Caco-2 (cell line): ENCODE measurements around the gene CCDC9. TPM values are rescaled to one million over a fixed set of nuclear protein-coding genes. Genes with fewer than 3 reads are reported as not detected.
A peak's percentile ranks its signal among the peaks of the same experiment; 100 is the strongest.

Source experiments
- BruUV-seq: library from RNA; stranded (reverse); fragments of 400-500 nt; replicated peaks from 2 replicates; lab custom pipeline; 2021; lab: Mats Ljungman, UMichigan
- CTCF ChIA-PET: fragments of 300-600 bp; sonication (Branson Sonifier 250); formaldehyde crosslinking; loops from one replicate; lab custom pipeline; 2022; ENCODE audit warnings: antibody characterized with exemption; lab: Charles Lee
- POLR2A ChIA-PET: fragments of 300-600 bp; sonication (Branson Sonifier 250); formaldehyde crosslinking; loops from one replicate; lab custom pipeline; 2022; ENCODE audit warnings: antibody characterized with exemption; lab: Charles Lee
- DNase-seq, 2 experiments: peaks; one replicate each; pipeline versions ENCODE4 v3.0.0 to v3.0.0-alpha.2; 2020 to 2022
- H3K27me3 ChIP-seq: replicated peaks from 2 replicates; pipeline ENCODE4 v1.6.0; 2011; ENCODE audit warnings: low read length; ENCODE audit not compliant: control insufficient read depth, insufficient read depth
- H3K36me3 ChIP-seq: 2 replicates; pipeline ENCODE4 v1.5.1; 2011; ENCODE audit warnings: low read length; ENCODE audit not compliant: control insufficient read depth, insufficient read depth
- H3K4me1 ChIP-seq: fragments of 250-450 bp; sonication (Bioruptor Pico); 2 replicates; pipeline ENCODE4 v1.5.1; 2020; ENCODE audit warnings: mild to moderate bottlenecking
- H3K4me3 ChIP-seq: 2 replicates; pipeline ENCODE4 v1.5.1; 2011; ENCODE audit warnings: low read depth, mild to moderate bottlenecking, control low read depth, low read length
- H3K9me3 ChIP-seq: fragments of 250-450 bp; sonication (Bioruptor Pico); 2 replicates; pipeline ENCODE4 v1.5.1; 2020; ENCODE audit warnings: mild to moderate bottlenecking, moderate library complexity
- H3K27ac Mint-ChIP-seq: one replicate; pipeline ENCODE4 v1.8.0; 2022; ENCODE audit warnings: mixed read lengths; ENCODE audit not compliant: unreplicated experiment
- H3K27me3 Mint-ChIP-seq: one replicate; pipeline ENCODE4 v1.8.0; 2022; ENCODE audit warnings: mixed read lengths; ENCODE audit not compliant: insufficient read depth, unreplicated experiment
- H3K36me3 Mint-ChIP-seq: one replicate; pipeline ENCODE4 v1.8.0; 2022; ENCODE audit warnings: mild to moderate bottlenecking, mixed read lengths; ENCODE audit not compliant: insufficient read depth, unreplicated experiment
- H3K4me1 Mint-ChIP-seq: one replicate; pipeline ENCODE4 v1.8.0; 2022; ENCODE audit warnings: low read depth, mixed read lengths; ENCODE audit not compliant: unreplicated experiment
- H3K4me3 Mint-ChIP-seq: one replicate; pipeline ENCODE4 v1.8.0; 2022; ENCODE audit warnings: mild to moderate bottlenecking, moderate library complexity, mixed read lengths; ENCODE audit not compliant: unreplicated experiment
- H3K9me3 Mint-ChIP-seq: one replicate; pipeline ENCODE4 v1.8.0; 2022; ENCODE audit warnings: mixed read lengths; ENCODE audit not compliant: unreplicated experiment
- intact Hi-C: fragments of 100-400 bp; cut with micrococcal nuclease; formaldehyde crosslinking; loops from one replicate; pipeline ENCODE4 v1.10.0; 2022; ENCODE audit not compliant: unreplicated experiment
- total RNA-seq: library from RNA; stranded (reverse); gene quantifications from 2 replicates; pipeline ENCODE4 v1.2.3, GENCODE V29; 2022
- TF ChIP-seq, protein P1 (sequence below), 2 experiments: fragments of 200-600 bp in 1 of 2; IDR thresholded peaks; 1 replicate in 1 of 2; 2 replicates in 1 of 2; pipeline versions ENCODE4 v1.5.1 to v1.8.0; 2011 to 2022; ENCODE audit warnings: antibody characterized with exemption in 1 of 2, control low read depth in 1 of 2, inconsistent platforms in 1 of 2, low read depth in 1 of 2, low read length in 1 of 2, mild to moderate bottlenecking in 1 of 2, moderate library complexity in 1 of 2; ENCODE audit not compliant: insufficient read depth in 1 of 2, severe bottlenecking in 1 of 2, unreplicated experiment in 1 of 2

The CCDC9 gene
- total RNA-seq, 1 experiment from 2014 or later, result 43.1 TPM

DNA sequence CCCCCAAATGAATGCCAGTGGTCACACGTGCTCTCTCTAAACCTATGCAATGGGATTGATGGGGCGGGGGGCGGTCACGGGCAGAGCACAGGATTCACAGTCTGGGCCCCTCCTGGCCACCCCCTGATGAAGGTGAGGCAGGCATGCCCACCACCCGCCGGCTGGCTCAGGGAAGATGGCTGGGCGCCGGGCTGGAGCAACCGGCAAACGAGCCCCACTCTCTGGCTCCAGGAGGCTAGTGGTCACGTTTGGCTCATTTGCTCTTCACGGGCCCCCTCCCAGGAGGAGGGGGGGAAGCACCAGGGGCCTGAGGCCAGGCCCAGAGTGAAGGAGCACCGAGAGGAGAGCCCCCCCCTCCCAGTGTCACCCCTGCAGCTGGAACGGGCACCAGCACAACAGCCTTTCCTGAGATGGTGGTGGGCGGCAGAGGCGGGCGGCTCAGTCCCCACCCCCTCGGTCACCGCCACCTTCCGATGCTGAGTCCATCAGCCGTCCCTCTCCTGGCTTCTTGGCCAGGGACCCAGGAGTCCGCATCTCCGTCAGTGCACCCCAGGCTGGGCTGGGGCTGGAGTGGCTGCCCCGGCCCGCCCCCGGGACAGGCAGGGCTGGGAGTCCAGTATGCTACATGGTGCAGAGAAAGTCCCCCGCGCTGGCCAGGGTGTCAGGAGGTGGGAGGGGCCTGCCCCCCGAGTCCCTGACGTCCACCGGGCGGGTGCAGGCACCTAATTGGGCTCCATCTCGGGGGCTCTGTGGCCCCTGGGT lies 35.1 kb upstream of the CCDC9 start:
- Mint-ChIP-seq H3K4me3 (no peak overlapping the region), H3K27ac (no peak overlapping the region), H3K27me3 (no peaks in the 10 kb centered on the region), H3K9me3 (no peaks in the 10 kb centered on the region), H3K4me1 (peaks cover 6% of the 10 kb centered on the region), H3K36me3 (peaks cover 29% of the 10 kb centered on the region)
- Histone ChIP-seq H3K27me3 (no peaks in the 10 kb centered on the region), H3K4me3 (no peak overlapping the region), H3K4me1 (peaks cover 5% of the 10 kb centered on the region), H3K9me3 (no peaks in the 10 kb centered on the region), H3K36me3 (peaks cover 2% of the 10 kb centered on the region; the same call in 1 of the 2 replicates)
- no peak for DNase-seq
- CTCF ChIA-PET, result no interaction called here
- BruUV-seq, result no TSS peak
- TF ChIP-seq, protein P1, sequence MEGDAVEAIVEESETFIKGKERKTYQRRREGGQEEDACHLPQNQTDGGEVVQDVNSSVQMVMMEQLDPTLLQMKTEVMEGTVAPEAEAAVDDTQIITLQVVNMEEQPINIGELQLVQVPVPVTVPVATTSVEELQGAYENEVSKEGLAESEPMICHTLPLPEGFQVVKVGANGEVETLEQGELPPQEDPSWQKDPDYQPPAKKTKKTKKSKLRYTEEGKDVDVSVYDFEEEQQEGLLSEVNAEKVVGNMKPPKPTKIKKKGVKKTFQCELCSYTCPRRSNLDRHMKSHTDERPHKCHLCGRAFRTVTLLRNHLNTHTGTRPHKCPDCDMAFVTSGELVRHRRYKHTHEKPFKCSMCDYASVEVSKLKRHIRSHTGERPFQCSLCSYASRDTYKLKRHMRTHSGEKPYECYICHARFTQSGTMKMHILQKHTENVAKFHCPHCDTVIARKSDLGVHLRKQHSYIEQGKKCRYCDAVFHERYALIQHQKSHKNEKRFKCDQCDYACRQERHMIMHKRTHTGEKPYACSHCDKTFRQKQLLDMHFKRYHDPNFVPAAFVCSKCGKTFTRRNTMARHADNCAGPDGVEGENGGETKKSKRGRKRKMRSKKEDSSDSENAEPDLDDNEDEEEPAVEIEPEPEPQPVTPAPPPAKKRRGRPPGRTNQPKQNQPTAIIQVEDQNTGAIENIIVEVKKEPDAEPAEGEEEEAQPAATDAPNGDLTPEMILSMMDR (IDR thresholded peaks at IDR 0.05; ENCODE audit: insufficient read depth in 1 of 2, low read depth in 1 of 2, low read length in 1 of 2, severe bottlenecking in 1 of 2, unreplicated experiment in 1 of 2), result no peak
- intact Hi-C loops, result no loop called here
- POLR2A ChIA-PET, result no interaction called here

DNA sequence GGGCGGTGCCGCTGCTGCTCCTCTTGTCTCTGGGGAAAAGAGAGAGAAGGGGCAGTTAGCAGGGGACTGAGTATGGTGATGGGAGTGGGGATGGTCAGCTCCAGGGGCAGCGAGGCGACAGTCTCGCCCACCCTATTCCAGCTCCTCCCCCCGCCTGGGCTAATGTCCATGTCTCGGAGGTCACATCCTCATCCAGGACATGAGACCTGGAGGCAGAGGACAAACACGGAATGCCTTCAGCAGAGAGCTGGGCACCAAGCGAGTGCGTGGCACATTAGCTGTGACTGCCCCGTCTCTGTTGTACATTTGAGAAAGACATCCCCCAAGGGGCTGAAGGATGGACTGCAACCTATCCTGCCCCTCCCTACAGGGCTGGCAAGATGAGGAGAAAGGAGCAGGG lies 34.4 kb upstream of the CCDC9 start:
- Mint-ChIP-seq H3K36me3 (peaks cover 36% of the 10 kb centered on the region), H3K9me3 (no peaks in the 10 kb centered on the region), H3K27me3 (no peaks in the 10 kb centered on the region), H3K27ac (no peak overlapping the region), H3K4me1 (peaks cover 6% of the 10 kb centered on the region), H3K4me3 (no peak overlapping the region)
- H3K4me3 ChIP-seq, result no peak overlapping the region
- ChIA-PET POLR2A (no interaction called here), CTCF (no interaction called here)
- no TSS peak for BruUV-seq
- peaks cover 10% of the 10 kb centered on the region for H3K4me1 ChIP-seq
- DNase-seq, result no peak
- no peaks in the 10 kb centered on the region for H3K9me3 ChIP-seq
- intact Hi-C loops, result no loop called here
- TF ChIP-seq, protein P1 (IDR thresholded peaks at IDR 0.05; ENCODE audit: insufficient read depth in 1 of 2, low read depth in 1 of 2, low read length in 1 of 2, severe bottlenecking in 1 of 2, unreplicated experiment in 1 of 2), result no peak
- H3K27me3 ChIP-seq, result no peaks in the 10 kb centered on the region
- peaks cover 2% of the 10 kb centered on the region; the same call in 1 of the 2 replicates for H3K36me3 ChIP-seq

DNA sequence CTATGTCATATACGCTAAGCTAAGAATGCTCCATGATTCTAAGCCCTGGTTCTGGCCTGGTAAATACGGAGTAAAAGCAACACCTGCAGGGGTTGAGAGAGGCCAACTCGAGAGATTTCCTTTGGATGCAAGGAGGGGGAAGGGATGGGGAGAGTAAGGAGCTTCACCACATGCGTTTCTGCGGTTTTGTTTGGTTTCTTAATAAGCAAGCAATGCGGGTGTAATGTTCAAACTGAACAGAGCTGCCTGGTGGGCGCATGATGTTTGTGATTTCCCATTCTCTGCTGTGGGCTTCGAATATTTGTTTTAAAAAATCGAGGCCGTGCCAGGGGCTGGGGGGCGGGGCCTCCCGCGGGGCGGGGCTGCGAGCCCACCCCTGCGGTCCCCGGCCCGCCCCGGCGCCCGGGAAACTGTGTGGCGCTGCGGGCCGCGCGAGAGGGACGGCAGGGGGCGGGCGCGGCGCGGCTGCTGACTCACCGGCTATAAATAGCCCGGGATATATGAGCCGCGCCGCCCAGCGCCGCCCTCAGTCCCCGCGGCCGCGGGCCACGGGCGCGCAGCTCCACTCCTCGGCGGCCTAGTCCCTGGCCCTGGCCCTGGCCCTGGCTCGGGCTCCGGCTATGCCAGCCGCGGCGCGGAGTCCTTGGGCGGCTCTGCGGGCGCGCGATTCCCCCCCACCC lies 30.4 kb upstream of the CCDC9 start:
- H3K9me3 Mint-ChIP-seq, result no peaks in the 10 kb centered on the region
- peaks cover 38% of the 10 kb centered on the region for H3K36me3 Mint-ChIP-seq
- 0 out of 2 replicates have a peak, but pooled peaks cover 2% of the 10 kb centered on the region for H3K36me3 ChIP-seq
- peaks cover 32% of the 10 kb centered on the region for H3K4me1 ChIP-seq
- peak overlapping the region; percentile 81 for H3K27ac Mint-ChIP-seq
- peaks cover 6% of the 10 kb centered on the region for H3K4me1 Mint-ChIP-seq
- H3K9me3 ChIP-seq, result no peaks in the 10 kb centered on the region
- no TSS peak for BruUV-seq
- peak overlapping the region; percentile 61 for H3K4me3 ChIP-seq
- ChIA-PET POLR2A (interaction anchor here (0.5 to 3.9 kb wide), 14 partner anchors 11 to 1455 kb away, joined by 3 to 55 read pairs (median 5); partner anchors contain the start of genes CCDC9, SAE1 and ZC3H4), CTCF (interaction anchor here (0.6 to 4.1 kb wide), 8 partner anchors 9 to 48 kb away, joined by 3 to 64 read pairs (median 6); partner anchors contain the start of gene CCDC9)
- DNase-seq, result peak; percentile 82 to 94
- no peaks in the 10 kb centered on the region for H3K27me3 ChIP-seq
- intact Hi-C loops, result no loop called here
- H3K4me3 Mint-ChIP-seq, result no peak overlapping the region
- TF ChIP-seq, protein P1 (IDR thresholded peaks at IDR 0.05; ENCODE audit: insufficient read depth in 1 of 2, low read depth in 1 of 2, low read length in 1 of 2, severe bottlenecking in 1 of 2, unreplicated experiment in 1 of 2), result peak in 1 of 2 experiments; percentile 47
- H3K27me3 Mint-ChIP-seq, result no peaks in the 10 kb centered on the region
